IMR-90 (cell line): ENCODE data around the gene CACNA1I. TPM values are rescaled to one million over a fixed set of nuclear protein-coding genes. Genes with fewer than 3 reads are reported as not detected.

Experiments
- ATAC-seq: fragments of 200-7000 bp; cut with Tn5 transposase; 2 replicates; pipeline ENCODE4 v1.9.1; 2020; ENCODE audit warnings: low read depth, mild to moderate bottlenecking, moderate library complexity
- BruUV-seq: library from RNA; stranded (reverse); fragments of 400-500 nt; replicated peaks from 2 replicates; lab custom pipeline; 2021; lab: Mats Ljungman, UMichigan
- CTCF ChIA-PET: fragments of 300-600 bp; formaldehyde crosslinking; extraction: SDS; loops from one replicate; lab custom pipeline; 2021; ENCODE audit warnings: antibody characterized with exemption; lab: Yijun Ruan, JAX
- POLR2A ChIA-PET: fragments of 300-600 bp; sonication (Branson Sonifier 250); formaldehyde crosslinking; loops from one replicate; lab custom pipeline; 2022; ENCODE audit warnings: antibody characterized with exemption; ENCODE audit not compliant: unreplicated experiment; lab: Charles Lee
- DNase-seq: peaks from one replicate; pipeline ENCODE4 v3.0.0; 2013
- H2AFZ ChIP-seq: replicated peaks from 2 replicates; pipeline ENCODE3; 2013; ENCODE audit warnings: low read length, mild to moderate bottlenecking; ENCODE audit not compliant: poor library complexity
- H2AK5ac ChIP-seq: 2 replicates; pipeline ENCODE4 v1.6.1; 2013; ENCODE audit warnings: low read depth, low read length, inconsistent platforms
- H2AK9ac ChIP-seq: replicated peaks from 2 replicates; pipeline ENCODE3; 2013; ENCODE audit warnings: mild to moderate bottlenecking, low read depth, low read length, moderate library complexity; ENCODE audit not compliant: poor library complexity
- H2BK120ac ChIP-seq: 2 replicates; pipeline ENCODE4 v1.6.1; 2013; ENCODE audit warnings: low read depth, low read length, inconsistent platforms
- H2BK15ac ChIP-seq: 3 replicates; pipeline ENCODE4 v1.6.1; 2013; ENCODE audit warnings: low read depth, low read length, inconsistent platforms
- H2BK20ac ChIP-seq: 2 replicates; pipeline ENCODE4 v1.6.1; 2013; ENCODE audit warnings: low read depth, mild to moderate bottlenecking, inconsistent platforms, low read length, moderate library complexity
- H2BK5ac ChIP-seq: 2 replicates; pipeline ENCODE4 v1.6.1; 2013; ENCODE audit warnings: mild to moderate bottlenecking, low read depth, low read length, inconsistent platforms; ENCODE audit not compliant: poor library complexity, severe bottlenecking
- H3K14ac ChIP-seq: replicated peaks from 2 replicates; pipeline ENCODE4 v1.6.1; 2013; ENCODE audit warnings: low read depth, low read length, inconsistent platforms
- H3K18ac ChIP-seq: 2 replicates; pipeline ENCODE4 v1.6.1; 2013; ENCODE audit warnings: low read depth, low read length, control low read depth
- H3K23ac ChIP-seq: 2 replicates; pipeline ENCODE4 v1.6.1; 2013; ENCODE audit warnings: low read depth, low read length, inconsistent platforms
- H3K27ac ChIP-seq: 2 replicates; pipeline ENCODE4 v1.5.1; 2013; ENCODE audit warnings: mild to moderate bottlenecking, control low read depth, low read length; ENCODE audit not compliant: insufficient read depth
- H3K27me3 ChIP-seq: 2 replicates; pipeline ENCODE4 v1.6.1; 2013; ENCODE audit warnings: low read length; ENCODE audit not compliant: control insufficient read depth, insufficient read depth
- H3K36me3 ChIP-seq: 2 replicates; pipeline ENCODE4 v1.6.1; 2013; ENCODE audit warnings: low read length, mixed read lengths; ENCODE audit not compliant: control insufficient read depth, insufficient read depth
- H3K4ac ChIP-seq: 2 replicates; pipeline ENCODE4 v1.6.1; 2013; ENCODE audit warnings: low read depth, low read length, inconsistent platforms
- H3K4me1 ChIP-seq: 2 replicates; pipeline ENCODE4 v1.6.1; 2013; ENCODE audit warnings: low read length, mixed read lengths; ENCODE audit not compliant: control insufficient read depth, insufficient read depth
- H3K4me2 ChIP-seq: 2 replicates; pipeline ENCODE4 v1.6.1; 2013; ENCODE audit warnings: low read depth, mild to moderate bottlenecking, control low read depth, low read length, moderate library complexity
- H3K4me3 ChIP-seq: 2 replicates; pipeline ENCODE4 v1.5.1; 2013; ENCODE audit warnings: low read depth, mild to moderate bottlenecking, control low read depth, low read length, moderate library complexity; ENCODE audit not compliant: insufficient read depth
- H3K56ac ChIP-seq: 2 replicates; pipeline ENCODE4 v1.6.1; 2013; ENCODE audit warnings: low read length, inconsistent platforms; ENCODE audit not compliant: insufficient read depth; ENCODE audit errors: extremely low read depth
- H3K79me1 ChIP-seq, 2 experiments: 2 replicates each; pipeline ENCODE4 v1.6.1; 2013; ENCODE audit warnings: low read length in 2 of 2, inconsistent platforms in 1 of 2, low read depth in 1 of 2
- H3K9ac ChIP-seq: 2 replicates; pipeline ENCODE4 v1.6.1; 2013; ENCODE audit warnings: low read depth, low read length, control low read depth
- H3K9me1 ChIP-seq: 2 replicates; pipeline ENCODE4 v1.6.1; 2013; ENCODE audit warnings: low read length, inconsistent platforms; ENCODE audit not compliant: insufficient read depth
- H3K9me3 ChIP-seq: 2 replicates; pipeline ENCODE4 v1.6.1; 2013; ENCODE audit warnings: low read length; ENCODE audit not compliant: control insufficient read depth, insufficient read depth
- H4K20me1 ChIP-seq: 2 replicates; pipeline ENCODE4 v1.6.1; 2013; ENCODE audit warnings: low read length, inconsistent platforms; ENCODE audit not compliant: insufficient read depth
- H4K5ac ChIP-seq: 2 replicates; pipeline ENCODE4 v1.6.1; 2013; ENCODE audit warnings: mild to moderate bottlenecking, low read depth, low read length, control low read depth
- H4K8ac ChIP-seq, 2 experiments: 2 replicates each; pipeline ENCODE4 v1.6.1; 2013; ENCODE audit warnings: low read depth in 2 of 2, low read length in 2 of 2, control low read depth in 1 of 2, inconsistent platforms in 1 of 2
- H4K91ac ChIP-seq: 2 replicates; pipeline ENCODE4 v1.6.1; 2013; ENCODE audit warnings: low read depth, low read length, inconsistent platforms; ENCODE audit not compliant: insufficient read depth
- BHLHE40 ChIP-seq: fragments of 150-350 bp; IDR thresholded peaks from 2 replicates; pipeline ENCODE4 v1.6.1; 2016; ENCODE audit warnings: mild to moderate bottlenecking, low read depth, low read length
- FOS ChIP-seq: fragments of 150-350 bp; IDR thresholded peaks from 2 replicates; pipeline ENCODE4 v1.6.1; 2016; ENCODE audit warnings: low read depth, low read length
- MAFK ChIP-seq: IDR thresholded peaks from 2 replicates; pipeline ENCODE4 v1.6.1; 2012; ENCODE audit warnings: low read depth, low read length, improper control_type of control experiment
- MAZ ChIP-seq: IDR thresholded peaks from 2 replicates; pipeline ENCODE4 v1.6.1; 2012; ENCODE audit warnings: low read depth, mild to moderate bottlenecking, low read length, improper control_type of control experiment, moderate library complexity, borderline replicate concordance
- MXI1 ChIP-seq: IDR thresholded peaks from 2 replicates; pipeline ENCODE4 v1.6.1; 2012; ENCODE audit warnings: low read depth, mild to moderate bottlenecking, low read length, moderate library complexity, borderline replicate concordance
- RAD21 ChIP-seq: IDR thresholded peaks from 2 replicates; pipeline ENCODE4 v1.6.1; 2012; ENCODE audit warnings: low read length, improper control_type of control experiment
- RCOR1 ChIP-seq: IDR thresholded peaks from 2 replicates; pipeline ENCODE4 v1.6.1; 2012; ENCODE audit warnings: mild to moderate bottlenecking, low read length, improper control_type of control experiment; ENCODE audit not compliant: insufficient replicate concordance
- RFX5 ChIP-seq: IDR thresholded peaks from 2 replicates; pipeline ENCODE4 v1.8.0; 2012; ENCODE audit warnings: low read depth, mild to moderate bottlenecking, low read length, moderate library complexity
- SMC3 ChIP-seq: fragments of 150-350 bp; IDR thresholded peaks from 2 replicates; pipeline ENCODE4 v1.6.1; 2016; ENCODE audit warnings: low read depth, mild to moderate bottlenecking, antibody characterized with exemption, low read length, moderate library complexity
- WGBS, 2 experiments: methylation state at CpG; one replicate each; pipeline versions ENCODE4 v1.1.5 to v1.1.7; 2013; ENCODE audit warnings: missing lambda C conversion rate in 2 of 2; ENCODE audit not compliant: insufficient read length in 1 of 2; ENCODE audit errors: extremely low coverage in 2 of 2; 5-methylcytosine and 5-hydroxymethylcytosine counted together
- dilution Hi-C: fragments of 300-500 bp; cut with HindIII; formaldehyde crosslinking; loops from one replicate; pipeline ENCODE4 v1.14.3; 2018; ENCODE audit warnings: low sequenced_read_pairs; ENCODE audit not compliant: unreplicated experiment
- in situ Hi-C: fragments of 300-500 bp; cut with MboI; formaldehyde crosslinking; loops from 3 replicates; pipeline ENCODE4 v1.14.3; 2019; ENCODE audit warnings: low sequenced_read_pairs, inconsistent platforms, mixed read lengths
- intact Hi-C: fragments of 100-400 bp; cut with micrococcal nuclease; formaldehyde crosslinking; loops from 2 replicates; pipeline ENCODE4 v1.10.0; 2022
- polyA plus RNA-seq, 3 experiments: library from polyadenylated mRNA; depleted of rRNA; stranded (reverse); fragments of >200 nt; gene quantifications; 2 replicates each; pipeline ENCODE4 v1.2.3, GENCODE V29; 2012; ENCODE audit warnings: low replicate concordance in 1 of 3
- total RNA-seq: library from RNA; depleted of rRNA; stranded (reverse); fragments of >200 nt; gene quantifications from 2 replicates; pipeline ENCODE4 v1.2.3, GENCODE V29; 2012
- TF ChIP-seq, protein P1 (sequence below): fragments of 150-350 bp; IDR thresholded peaks from 2 replicates; pipeline ENCODE4 v1.6.1; 2016; ENCODE audit warnings: low read depth, mild to moderate bottlenecking, low read length, moderate library complexity, borderline replicate concordance
- TF ChIP-seq, protein P2 (sequence below): fragments of 150-350 bp; IDR thresholded peaks from 2 replicates; pipeline ENCODE4 v1.6.1; 2017; ENCODE audit warnings: mild to moderate bottlenecking, antibody characterized with exemption, low read length, low read depth
- TF ChIP-seq, protein P3 (sequence below): conservative IDR thresholded peaks from 2 replicates; pipeline ENCODE4 v1.5.1; 2012; ENCODE audit warnings: mild to moderate bottlenecking, low read depth, low read length, improper control_type of control experiment

CACNA1I gene
- total and polyA plus RNA-seq, 2 of the 4 experiments (the other 2 are of a cell fraction): under 0.01 to 0.02 TPM

DNA sequence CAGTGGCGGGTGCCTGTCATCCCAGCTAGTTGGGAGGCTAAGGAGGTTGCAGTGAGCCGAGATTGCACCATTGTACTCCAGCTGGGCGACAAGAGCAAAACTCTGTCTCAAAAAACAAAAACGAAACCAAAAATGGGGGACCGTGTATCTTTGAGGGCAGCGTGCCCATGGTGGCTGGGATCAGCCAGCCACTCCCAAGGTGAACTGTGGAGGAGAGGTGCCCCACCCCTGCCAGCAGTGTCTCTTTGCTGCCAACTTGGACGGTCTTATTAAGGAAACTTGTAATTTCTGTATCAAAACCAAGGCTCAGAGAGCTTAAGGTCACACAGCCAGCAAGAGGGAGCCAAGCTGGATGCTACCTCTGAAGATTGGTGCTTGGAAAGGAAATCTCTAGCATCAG lies 147.7 kb downstream of the CACNA1I start:
- no peak for TF ChIP-seq MAZ
- no peak for TF ChIP-seq RFX5
- TF ChIP-seq MAFK: no peak
- TF ChIP-seq, protein P1, sequence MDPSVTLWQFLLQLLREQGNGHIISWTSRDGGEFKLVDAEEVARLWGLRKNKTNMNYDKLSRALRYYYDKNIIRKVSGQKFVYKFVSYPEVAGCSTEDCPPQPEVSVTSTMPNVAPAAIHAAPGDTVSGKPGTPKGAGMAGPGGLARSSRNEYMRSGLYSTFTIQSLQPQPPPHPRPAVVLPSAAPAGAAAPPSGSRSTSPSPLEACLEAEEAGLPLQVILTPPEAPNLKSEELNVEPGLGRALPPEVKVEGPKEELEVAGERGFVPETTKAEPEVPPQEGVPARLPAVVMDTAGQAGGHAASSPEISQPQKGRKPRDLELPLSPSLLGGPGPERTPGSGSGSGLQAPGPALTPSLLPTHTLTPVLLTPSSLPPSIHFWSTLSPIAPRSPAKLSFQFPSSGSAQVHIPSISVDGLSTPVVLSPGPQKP: no peak
- TF ChIP-seq BHLHE40: no peak
- TF ChIP-seq SMC3: no peak
- TF ChIP-seq, protein P2, sequence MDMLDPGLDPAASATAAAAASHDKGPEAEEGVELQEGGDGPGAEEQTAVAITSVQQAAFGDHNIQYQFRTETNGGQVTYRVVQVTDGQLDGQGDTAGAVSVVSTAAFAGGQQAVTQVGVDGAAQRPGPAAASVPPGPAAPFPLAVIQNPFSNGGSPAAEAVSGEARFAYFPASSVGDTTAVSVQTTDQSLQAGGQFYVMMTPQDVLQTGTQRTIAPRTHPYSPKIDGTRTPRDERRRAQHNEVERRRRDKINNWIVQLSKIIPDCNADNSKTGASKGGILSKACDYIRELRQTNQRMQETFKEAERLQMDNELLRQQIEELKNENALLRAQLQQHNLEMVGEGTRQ: no peak
- TF ChIP-seq MXI1: no peak
- TF ChIP-seq RCOR1: no peak
- TF ChIP-seq, protein P3, sequence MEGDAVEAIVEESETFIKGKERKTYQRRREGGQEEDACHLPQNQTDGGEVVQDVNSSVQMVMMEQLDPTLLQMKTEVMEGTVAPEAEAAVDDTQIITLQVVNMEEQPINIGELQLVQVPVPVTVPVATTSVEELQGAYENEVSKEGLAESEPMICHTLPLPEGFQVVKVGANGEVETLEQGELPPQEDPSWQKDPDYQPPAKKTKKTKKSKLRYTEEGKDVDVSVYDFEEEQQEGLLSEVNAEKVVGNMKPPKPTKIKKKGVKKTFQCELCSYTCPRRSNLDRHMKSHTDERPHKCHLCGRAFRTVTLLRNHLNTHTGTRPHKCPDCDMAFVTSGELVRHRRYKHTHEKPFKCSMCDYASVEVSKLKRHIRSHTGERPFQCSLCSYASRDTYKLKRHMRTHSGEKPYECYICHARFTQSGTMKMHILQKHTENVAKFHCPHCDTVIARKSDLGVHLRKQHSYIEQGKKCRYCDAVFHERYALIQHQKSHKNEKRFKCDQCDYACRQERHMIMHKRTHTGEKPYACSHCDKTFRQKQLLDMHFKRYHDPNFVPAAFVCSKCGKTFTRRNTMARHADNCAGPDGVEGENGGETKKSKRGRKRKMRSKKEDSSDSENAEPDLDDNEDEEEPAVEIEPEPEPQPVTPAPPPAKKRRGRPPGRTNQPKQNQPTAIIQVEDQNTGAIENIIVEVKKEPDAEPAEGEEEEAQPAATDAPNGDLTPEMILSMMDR: no peak
- no peak for TF ChIP-seq FOS
- TF ChIP-seq RAD21: no peak
- ChIA-PET POLR2A (no interaction called here), CTCF (no interaction called here)
- no peaks in the 10 kb centered on the region for H3K9me1 ChIP-seq
- intact Hi-C loops: no loop called here
- in situ Hi-C loops: no loop called here
- no peaks in the 10 kb centered on the region for H4K20me1 ChIP-seq
- WGBS, 2 experiments: 100% methylated on average over 1 of the region's 7 CpGs; no CpG with 5 or more reads in 1 of the 2 experiments
- peaks cover 45% of the 10 kb centered on the region for H3K27me3 ChIP-seq
- H2BK15ac ChIP-seq: no peak overlapping the region
- H2AK9ac ChIP-seq: no peak overlapping the region
- no peak overlapping the region for H4K5ac ChIP-seq
- no peak overlapping the region for H3K23ac ChIP-seq
- no peaks in the 10 kb centered on the region for H3K4me1 ChIP-seq
- H2AK5ac ChIP-seq: no peak overlapping the region
- no peak overlapping the region for H2AFZ ChIP-seq
- no peak for ATAC-seq
- no peak overlapping the region for H3K18ac ChIP-seq
- no peak overlapping the region for H2BK120ac ChIP-seq
- H3K14ac ChIP-seq: no peak overlapping the region
- no peaks in the 10 kb centered on the region for H3K79me1 ChIP-seq
- no peak overlapping the region for H3K9ac ChIP-seq
- H2BK5ac ChIP-seq: no peak overlapping the region
- no peak overlapping the region for H3K56ac ChIP-seq
- no peak overlapping the region for H3K4ac ChIP-seq
- H4K91ac ChIP-seq: no peak overlapping the region
- no peak overlapping the region for H3K27ac ChIP-seq
- H3K4me2 ChIP-seq: no peak overlapping the region
- H4K8ac ChIP-seq: no peak overlapping the region
- H3K9me3 ChIP-seq: no peaks in the 10 kb centered on the region
- H3K36me3 ChIP-seq: no peaks in the 10 kb centered on the region
- BruUV-seq: no TSS peak
- no peak overlapping the region for H3K4me3 ChIP-seq
- H2BK20ac ChIP-seq: no peak overlapping the region
- dilution Hi-C loops: no loop called here
- no peak for DNase-seq
